K562 (cell line): ENCODE data around the gene EPS8. TPM values are rescaled to one million over a fixed set of nuclear protein-coding genes. Genes with fewer than 3 reads are reported as not detected.

Experiments used
- ATAC-seq: fragments of 200-7000 bp; cut with Tn5 transposase; 3 replicates; pipeline ENCODE4 v1.9.1; 2020; ENCODE audit warnings: moderate library complexity
- BruUV-seq: library from RNA; stranded (reverse); fragments of 400-500 nt; replicated peaks from 2 replicates; lab custom pipeline; 2021; lab: Mats Ljungman, UMichigan
- CTCF ChIA-PET: fragments of 300-600 bp; formaldehyde crosslinking; extraction: SDS; loops from one replicate; lab custom pipeline; 2021; ENCODE audit warnings: low intra/inter-chr PET ratio; lab: Yijun Ruan, JAX
- POLR2A ChIA-PET: fragments of 300-600, 350-650 bp; sonication (Branson Sonifier 250); formaldehyde crosslinking; extraction: SDS; loops from one replicate; lab custom pipeline; 2021; ENCODE audit warnings: antibody characterized with exemption, inconsistent platforms; lab: Yijun Ruan, JAX
- DNase-seq, 4 experiments: peaks; one replicate each; pipeline versions ENCODE4 v3.0.0 to v3.0.0-alpha.2; 2011 to 2018; ENCODE audit warnings: low spot score in 3 of 4, mixed read lengths in 3 of 4; ENCODE audit errors: extremely low read depth in 1 of 4
- FAIRE-seq: peaks from 2 replicates; lab custom pipeline; 2011; peaks lifted over from hg19 to GRCh38; lab: Jason Lieb, UNC
- H2AFZ ChIP-seq: 2 replicates; pipeline ENCODE4 v1.6.0; 2011; ENCODE audit warnings: low read depth, low read length, control low read depth, inconsistent platforms
- H3K27ac ChIP-seq: fragments of 200-600 bp; 3 replicates; pipeline ENCODE4 v1.8.0; 2011; ENCODE audit warnings: low read depth, mild to moderate bottlenecking, control low read depth, inconsistent platforms, low read length, moderate library complexity, mixed read lengths; ENCODE audit errors: extremely low read depth
- H3K27me3 ChIP-seq, 2 experiments: fragments of 300-600 bp in 1 of 2; 2 replicates in 1 of 2; 3 replicates in 1 of 2; pipeline versions ENCODE4 v1.6.0 to v1.8.0; 2011; ENCODE audit warnings: inconsistent platforms in 2 of 2, low read length in 2 of 2, mild to moderate bottlenecking in 1 of 2, mixed read lengths in 1 of 2, moderate library complexity in 1 of 2; ENCODE audit not compliant: control insufficient read depth in 2 of 2, insufficient read depth in 2 of 2
- H3K36me3 ChIP-seq: fragments of 300-600 bp; 3 replicates; pipeline ENCODE4 v1.8.0; 2011; ENCODE audit warnings: mild to moderate bottlenecking, low read length, inconsistent platforms; ENCODE audit not compliant: control insufficient read depth, insufficient read depth
- H3K4me1 ChIP-seq, 2 experiments: fragments of 200-600 bp in 1 of 2; replicated peaks in 1 of 2; 2 replicates in 1 of 2; 3 replicates in 1 of 2; pipeline versions ENCODE4 v1.5.1 to v1.8.0; 2011; ENCODE audit warnings: inconsistent platforms in 2 of 2, low read length in 2 of 2, mild to moderate bottlenecking in 1 of 2, mixed read lengths in 1 of 2, moderate library complexity in 1 of 2; ENCODE audit not compliant: control insufficient read depth in 2 of 2, insufficient read depth in 2 of 2
- H3K4me2 ChIP-seq: 2 replicates; pipeline ENCODE4 v1.6.1; 2011; ENCODE audit warnings: low read length, control low read depth, inconsistent platforms, mixed read lengths; ENCODE audit not compliant: insufficient read depth
- H3K4me3 ChIP-seq: fragments of 200-600 bp; sonication (generic), shearing (Covaris generic); 2 replicates; pipeline ENCODE4 v1.5.1; 2016; ENCODE audit warnings: control low read depth, inconsistent platforms
- H3K79me2 ChIP-seq: fragments of 200-600 bp; 3 replicates; pipeline ENCODE4 v1.8.0; 2011; ENCODE audit warnings: low read length, inconsistent platforms; ENCODE audit not compliant: control insufficient read depth, insufficient read depth
- H3K9ac ChIP-seq, 2 experiments: 2 replicates each; pipeline versions ENCODE4 v1.6.0 to v1.6.1; 2011; ENCODE audit warnings: low read depth in 2 of 2, low read length in 2 of 2, control low read depth in 1 of 2, inconsistent platforms in 1 of 2, mild to moderate bottlenecking in 1 of 2, mixed read lengths in 1 of 2; ENCODE audit not compliant: insufficient read depth in 1 of 2
- H3K9me1 ChIP-seq: one replicate; pipeline ENCODE4 v1.6.0; 2011; ENCODE audit warnings: inconsistent platforms, mild to moderate bottlenecking, low read length, moderate library complexity; ENCODE audit not compliant: control insufficient read depth, insufficient read depth
- H3K9me3 ChIP-seq: replicated peaks from 2 replicates; pipeline ENCODE4 v1.5.1; 2011; ENCODE audit warnings: low read depth, low read length, inconsistent platforms; ENCODE audit not compliant: control insufficient read depth, insufficient read depth
- H4K20me1 ChIP-seq: replicated peaks from 2 replicates; pipeline ENCODE4 v1.6.1; 2011; ENCODE audit warnings: low read length, inconsistent platforms, mixed read lengths; ENCODE audit not compliant: control insufficient read depth, insufficient read depth
- KAT7 ChIP-seq: sonication (generic); formaldehyde crosslinking; IDR thresholded peaks from 2 replicates; pipeline ENCODE4 v1.8.0; 2022; ENCODE audit warnings: missing genetic modification reagents, mild to moderate bottlenecking, borderline replicate concordance
- MNT ChIP-seq, 2 experiments: fragments of 450-650 bp; conservative IDR thresholded peaks; 2 replicates each; pipeline ENCODE4 v1.6.1; 2017; ENCODE audit warnings: mild to moderate bottlenecking in 2 of 2, moderate library complexity in 2 of 2
- NRF1 ChIP-seq, 2 experiments: fragments of 450-650 bp; IDR thresholded peaks in 1 of 2; conservative IDR thresholded peaks in 1 of 2; 2 replicates each; pipeline ENCODE4 v1.6.1; 2014; ENCODE audit warnings: mild to moderate bottlenecking in 2 of 2
- PYGO2 ChIP-seq: fragments of 450-650 bp; IDR thresholded peaks from 2 replicates; pipeline ENCODE4 v1.6.1; 2016; ENCODE audit warnings: mild to moderate bottlenecking, missing genetic modification characterization, moderate library complexity, missing compliant biosample characterization
- SRSF3 ChIP-seq: fragments of 200-400 bp; formaldehyde crosslinking; IDR thresholded peaks from 2 replicates; pipeline ENCODE4 v1.6.1; 2016; ENCODE audit warnings: mild to moderate bottlenecking, low read length, moderate library complexity; ENCODE audit not compliant: insufficient read depth
- STAT5A ChIP-seq: IDR thresholded peaks from 2 replicates; pipeline ENCODE4 v1.6.1; 2012; ENCODE audit warnings: low read length, inconsistent platforms, borderline replicate concordance
- TARDBP ChIP-seq: fragments of 450-650 bp; IDR thresholded peaks from 2 replicates; pipeline ENCODE4 v1.6.1; 2016
- ZNF740 ChIP-seq, 3 experiments: fragments of 200-800 bp in 1 of 3; sonication (Bioruptor generic) in 1 of 3; sonication (generic) in 1 of 3; formaldehyde crosslinking in 1 of 3; IDR thresholded peaks; 2 replicates each; pipeline versions ENCODE4 v1.6.1 to v1.8.0; 2016 to 2022; ENCODE audit warnings: mild to moderate bottlenecking in 2 of 3, missing compliant biosample characterization in 2 of 3, missing genetic modification characterization in 2 of 3, missing genetic modification reagents in 1 of 3
- WGBS: fragments of 100-300 bp; shearing (Covaris generic); methylation state at CpG from one replicate; pipeline ENCODE4 v1.1.6; 2016; ENCODE audit warnings: low coverage, mixed read lengths; ENCODE audit not compliant: insufficient coverage; ENCODE audit errors: missing lambda C conversion rate; 5-methylcytosine and 5-hydroxymethylcytosine counted together
- in situ Hi-C: fragments of 300-500 bp; cut with MboI; formaldehyde crosslinking; loops from 4 replicates; pipeline ENCODE4 v1.15.0; 2018; ENCODE audit warnings: inconsistent platforms, mixed read lengths
- intact Hi-C: fragments of 100-400 bp; cut with micrococcal nuclease; formaldehyde crosslinking; loops from 2 replicates; pipeline ENCODE4 v1.14.2; 2022
- polyA plus RNA-seq, 8 experiments: library from polyadenylated mRNA; depleted of rRNA in 4 of 8; stranded (reverse) in 5 of 8; unstranded in 3 of 8; fragments of >200 nt; fragmentation: Nextera tagmentation in 2 of 8; fragmentation: Illumina TruSeq in 1 of 8; extraction: Ambion mirVana in 2 of 8; extraction: Trizol in 1 of 8; gene quantifications; 2 replicates each; pipeline versions ENCODE4 v1.2.1 to v1.2.3, GENCODE V29; 2011 to 2014; ENCODE audit warnings: inconsistent platforms in 1 of 8, missing spikeins in 1 of 8
- total RNA-seq, 7 experiments: library from RNA; depleted of rRNA in 6 of 7; stranded (reverse); fragments of >200 nt in 6 of 7; fragmentation: Illumina TruSeq in 2 of 7; extraction: Trizol in 2 of 7; gene quantifications; 2 replicates each; pipeline versions ENCODE4 v1.2.1 to v1.2.3, GENCODE V29; 2011 to 2021; ENCODE audit warnings: low replicate concordance in 1 of 7

The EPS8 gene
- total and polyA plus RNA-seq, 9 of the 15 experiments (the other 6 are each of a cell fraction or from before 2014, with no cell fraction given) = 0.10 to 1.9 (median 0.33) TPM

- no peak overlapping the region for H3K4me2 ChIP-seq
- TF ChIP-seq PYGO2 (tag) (no peak), NRF1 (conservative IDR thresholded peaks at IDR 0.05 in 1 of 2, IDR thresholded peaks at IDR 0.05 in 1 of 2) (no peak), STAT5A (no peak), MNT (conservative IDR thresholded peaks at IDR 0.05) (no peak), SRSF3 (no peak), KAT7 (CRISPR knock-in tag) (no peak), ZNF740 (CRISPR knock-in tag; IDR thresholded peaks at IDR 0.05) (no peak), ZNF740 (tag; IDR thresholded peaks at IDR 0.05) (no peak), TARDBP (no peak)
- TF ChIP-seq, all 486 proteins: peak for 0
- no peak for FAIRE-seq
- WGBS = 2% methylated on average over 5 of the region's 5 CpGs
- no peak for DNase-seq
- no peaks in the 10 kb centered on the region for H3K79me2 ChIP-seq
- no peaks in the 10 kb centered on the region for H3K36me3 ChIP-seq
- in situ Hi-C loops (no loop called here), intact Hi-C loops (no loop called here)
- no peaks in the 10 kb centered on the region for H4K20me1 ChIP-seq
- no peak overlapping the region for H2AFZ ChIP-seq
- no peak for ATAC-seq
- ChIA-PET CTCF (no interaction called here), POLR2A (no interaction called here)
- BruUV-seq = no TSS peak
- H3K27me3 ChIP-seq = no peaks in the 10 kb centered on the region
- no peaks in the 10 kb centered on the region for H3K9me1 ChIP-seq
- no peak overlapping the region for H3K4me3 ChIP-seq
- H3K9ac ChIP-seq = no peak overlapping the region
- H3K9me3 ChIP-seq = no peaks in the 10 kb centered on the region
- H3K27ac ChIP-seq = no peak overlapping the region
- H3K4me1 ChIP-seq = no peaks in the 10 kb centered on the region
These were observed 61.0 kb downstream of the EPS8 start for GRCh38 chr12:15728118-15728598.
